A673 (cell line): ENCODE data around the gene ILDR1. TPM values are rescaled to one million over a fixed set of nuclear protein-coding genes. Genes with fewer than 3 reads are reported as not detected.

Experiments
- BruUV-seq: library from RNA; stranded (reverse); fragments of 400-500 nt; replicated peaks from 2 replicates; lab custom pipeline; 2021; lab: Mats Ljungman, UMichigan
- CTCF ChIA-PET: fragments of 300-600 bp; sonication (Branson Sonifier 250); formaldehyde crosslinking; loops from one replicate; lab custom pipeline; 2022; ENCODE audit warnings: antibody characterized with exemption; lab: Charles Lee
- POLR2A ChIA-PET: fragments of 300-600 bp; sonication (Branson Sonifier 250); formaldehyde crosslinking; loops from one replicate; lab custom pipeline; 2022; ENCODE audit warnings: antibody characterized with exemption; ENCODE audit not compliant: low non-redundant PET; lab: Charles Lee
- DNase-seq: peaks from one replicate; pipeline ENCODE4 v3.0.0-alpha.2; 2015; ENCODE audit warnings: low spot score
- H3K27ac ChIP-seq: fragments of 200-600 bp; sonication (generic); 2 replicates; pipeline ENCODE4 v1.5.1; 2016; ENCODE audit warnings: mixed run types, low read depth, mild to moderate bottlenecking, mixed read lengths, antibody characterized with exemption, low read length; ENCODE audit not compliant: poor library complexity, severe bottlenecking
- H3K27me3 ChIP-seq: fragments of 200-600 bp; sonication (generic); replicated peaks from 2 replicates; pipeline ENCODE4 v1.6.1; 2017; ENCODE audit warnings: mixed run types, low read depth, mild to moderate bottlenecking, mixed read lengths, antibody characterized with exemption, low read length; ENCODE audit not compliant: insufficient read depth, poor library complexity
- H3K36me3 ChIP-seq: fragments of 200-600 bp; sonication (generic); 2 replicates; pipeline ENCODE4 v1.6.1; 2016; ENCODE audit warnings: mixed run types, mild to moderate bottlenecking, mixed read lengths, antibody characterized with exemption, low read length; ENCODE audit not compliant: insufficient read depth, poor library complexity, severe bottlenecking
- H3K4me1 ChIP-seq: fragments of 200-600 bp; sonication (generic); 2 replicates; pipeline ENCODE4 v1.6.1; 2017; ENCODE audit warnings: mixed run types, mild to moderate bottlenecking, mixed read lengths, antibody characterized with exemption, low read length; ENCODE audit not compliant: insufficient read depth, poor library complexity, severe bottlenecking
- H3K4me3 ChIP-seq: fragments of 200-600 bp; sonication (generic); 2 replicates; pipeline ENCODE4 v1.5.1; 2016; ENCODE audit warnings: low read depth, mixed run types, mild to moderate bottlenecking, mixed read lengths, low read length; ENCODE audit not compliant: poor library complexity, severe bottlenecking
- H3K9me3 ChIP-seq: fragments of 200-600 bp; sonication (generic); 2 replicates; pipeline ENCODE4 v1.6.1; 2016; ENCODE audit warnings: mixed run types, low read depth, mild to moderate bottlenecking, mixed read lengths, antibody characterized with exemption, low read length; ENCODE audit not compliant: poor library complexity, severe bottlenecking
- EZH2 ChIP-seq: fragments of 200-600 bp; sonication (generic); IDR thresholded peaks from 2 replicates; pipeline ENCODE4 v1.6.1; 2017; ENCODE audit warnings: borderline replicate concordance, low read depth, mild to moderate bottlenecking, mixed read lengths, antibody characterized with exemption, low read length; ENCODE audit not compliant: poor library complexity, severe bottlenecking
- intact Hi-C: fragments of 100-400 bp; cut with micrococcal nuclease; formaldehyde crosslinking; loops from one replicate; pipeline ENCODE4 v1.10.0; 2022; ENCODE audit not compliant: unreplicated experiment
- total RNA-seq: library from RNA; stranded (reverse); gene quantifications from 2 replicates; pipeline ENCODE4 v1.2.3, GENCODE V29; 2021
- TF ChIP-seq, protein P1 (sequence below): fragments of 300-800, 200-600 bp; sonication (generic); conservative IDR thresholded peaks from 2 replicates; pipeline ENCODE4 v1.5.1; 2017; ENCODE audit warnings: low read depth, mild to moderate bottlenecking, antibody characterized with exemption, low read length, moderate library complexity, mixed read lengths

The ILDR1 gene
- total RNA-seq, 1 experiment from 2014 or later, result not detected

DNA sequence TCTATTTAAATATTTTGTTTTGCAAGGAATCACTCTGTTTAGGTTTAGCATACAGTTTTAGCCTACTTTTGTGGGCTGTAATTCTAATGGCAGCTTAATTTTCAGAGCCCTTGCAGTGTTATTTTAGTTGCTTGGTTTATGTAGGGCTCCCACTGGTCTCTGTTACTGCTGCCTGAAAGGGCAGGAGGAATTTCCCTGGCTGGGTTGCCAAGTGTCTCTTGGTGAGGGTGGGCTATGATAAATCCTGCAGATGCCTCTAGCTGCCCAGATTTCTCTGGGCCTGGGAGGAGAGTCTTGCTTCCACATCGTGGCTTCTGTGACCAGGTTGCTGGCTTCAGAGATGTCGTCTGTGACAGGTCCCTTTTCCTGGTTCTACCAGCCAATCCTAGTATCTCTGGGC is 36.2 kb downstream of the ILDR1 start:
- no peaks in the 10 kb centered on the region for H3K27me3 ChIP-seq
- intact Hi-C loops, result no loop called here
- no peak overlapping the region for H3K27ac ChIP-seq
- peak; percentile 39 for DNase-seq
- no TSS peak for BruUV-seq
- CTCF ChIA-PET, result no interaction called here
- H3K36me3 ChIP-seq, result no peaks in the 10 kb centered on the region
- H3K4me3 ChIP-seq, result no peak overlapping the region
- H3K9me3 ChIP-seq, result peaks cover 11% of the 10 kb centered on the region
- no peak for TF ChIP-seq EZH2
- TF ChIP-seq, protein P1, sequence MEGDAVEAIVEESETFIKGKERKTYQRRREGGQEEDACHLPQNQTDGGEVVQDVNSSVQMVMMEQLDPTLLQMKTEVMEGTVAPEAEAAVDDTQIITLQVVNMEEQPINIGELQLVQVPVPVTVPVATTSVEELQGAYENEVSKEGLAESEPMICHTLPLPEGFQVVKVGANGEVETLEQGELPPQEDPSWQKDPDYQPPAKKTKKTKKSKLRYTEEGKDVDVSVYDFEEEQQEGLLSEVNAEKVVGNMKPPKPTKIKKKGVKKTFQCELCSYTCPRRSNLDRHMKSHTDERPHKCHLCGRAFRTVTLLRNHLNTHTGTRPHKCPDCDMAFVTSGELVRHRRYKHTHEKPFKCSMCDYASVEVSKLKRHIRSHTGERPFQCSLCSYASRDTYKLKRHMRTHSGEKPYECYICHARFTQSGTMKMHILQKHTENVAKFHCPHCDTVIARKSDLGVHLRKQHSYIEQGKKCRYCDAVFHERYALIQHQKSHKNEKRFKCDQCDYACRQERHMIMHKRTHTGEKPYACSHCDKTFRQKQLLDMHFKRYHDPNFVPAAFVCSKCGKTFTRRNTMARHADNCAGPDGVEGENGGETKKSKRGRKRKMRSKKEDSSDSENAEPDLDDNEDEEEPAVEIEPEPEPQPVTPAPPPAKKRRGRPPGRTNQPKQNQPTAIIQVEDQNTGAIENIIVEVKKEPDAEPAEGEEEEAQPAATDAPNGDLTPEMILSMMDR, result no peak
- POLR2A ChIA-PET, result no interaction called here
- H3K4me1 ChIP-seq, result no peaks in the 10 kb centered on the region

DNA sequence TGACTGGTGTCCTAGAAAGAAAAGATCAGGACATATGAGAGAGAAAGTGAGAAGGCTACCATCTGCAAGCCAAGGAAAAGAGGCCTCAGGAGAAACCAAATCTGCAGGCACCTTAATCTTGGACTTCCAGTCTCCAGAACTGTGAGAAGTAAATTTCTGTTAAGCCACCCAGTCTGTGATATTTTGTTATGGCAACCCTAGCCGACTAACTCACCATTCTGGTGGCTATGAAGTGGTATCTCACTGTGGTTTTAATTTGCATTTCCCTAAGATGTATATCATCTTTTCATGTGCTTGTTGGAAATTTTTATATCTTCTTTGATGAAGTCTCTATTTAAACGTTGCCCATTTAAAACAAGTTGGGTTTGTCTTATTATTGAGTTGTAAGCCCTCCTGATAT is 40.6 kb downstream of the ILDR1 start:
- ChIA-PET POLR2A (no interaction called here), CTCF (no interaction called here)
- TF ChIP-seq EZH2, result no peak
- TF ChIP-seq, protein P1, result no peak
- H3K9me3 ChIP-seq, result peaks cover 11% of the 10 kb centered on the region
- DNase-seq, result no peak
- intact Hi-C loops, result no loop called here
- H3K27ac ChIP-seq, result no peak overlapping the region
- no peak overlapping the region for H3K4me3 ChIP-seq
- no peaks in the 10 kb centered on the region for H3K27me3 ChIP-seq
- no TSS peak for BruUV-seq
- H3K4me1 ChIP-seq, result no peaks in the 10 kb centered on the region
- H3K36me3 ChIP-seq, result no peaks in the 10 kb centered on the region

DNA sequence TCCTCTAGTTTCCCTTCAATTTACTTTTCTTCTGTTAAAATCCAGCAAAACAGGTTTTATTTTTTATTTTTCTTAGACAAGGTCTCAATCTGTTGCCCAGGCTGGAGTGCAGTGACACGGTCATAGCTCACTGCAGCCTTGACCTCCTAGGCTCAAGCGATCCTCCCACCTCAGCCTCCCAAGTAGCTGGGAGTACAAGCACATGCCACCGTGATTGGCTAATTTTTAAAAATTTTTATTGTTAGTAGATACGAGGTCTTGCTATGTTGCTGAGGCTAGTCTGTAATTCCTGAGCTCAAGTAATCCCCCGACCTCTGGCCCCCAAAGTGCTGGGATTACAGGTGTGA is 41.6 kb downstream of the ILDR1 start:
- no peak overlapping the region for H3K27ac ChIP-seq
- H3K4me3 ChIP-seq, result no peak overlapping the region
- TF ChIP-seq, protein P1, result no peak
- TF ChIP-seq EZH2, result no peak
- ChIA-PET CTCF (no interaction called here), POLR2A (no interaction called here)
- no peaks in the 10 kb centered on the region for H3K36me3 ChIP-seq
- no peaks in the 10 kb centered on the region for H3K27me3 ChIP-seq
- DNase-seq, result no peak
- intact Hi-C loops, result no loop called here
- no peaks in the 10 kb centered on the region for H3K4me1 ChIP-seq
- no TSS peak for BruUV-seq
- peaks cover 11% of the 10 kb centered on the region for H3K9me3 ChIP-seq
